Esophagus squamous epithelium (tissue), 5 donors: ENCODE results near the gene C10orf120. TPM values are rescaled to one million over a fixed set of nuclear protein-coding genes. Genes with fewer than 3 reads are reported as not detected.

Source experiments
- DNase-seq: peaks from one replicate; lab custom pipeline; 2025; lab: John Stamatoyannopoulos, UW
- H3K27ac ChIP-seq, 4 donors: fragments of 200-600 bp; sonication (generic); one replicate each; pipeline ENCODE4 v1.5.1; 2016 to 2019; ENCODE audit warnings: mild to moderate bottlenecking in 1 of 4
- H3K27me3 ChIP-seq, 4 donors: fragments of 200-600 bp; sonication (generic); 1 replicate in 3 of 4; 2 replicates in 1 of 4; pipeline versions ENCODE4 v1.5.1 to v1.6.0; 2017 to 2021; ENCODE audit warnings: antibody characterized with exemption in 1 of 4
- H3K36me3 ChIP-seq, 3 donors: fragments of 200-600 bp; sonication (generic); one replicate each; pipeline ENCODE4 v1.5.1; 2016 to 2019
- H3K4me1 ChIP-seq, 3 donors: fragments of 200-600 bp; sonication (generic); one replicate each; pipeline ENCODE4 v1.5.1; 2017 to 2019
- H3K4me3 ChIP-seq, 4 donors: fragments of 200-600 bp; sonication (generic); 1 replicate in 3 of 4; 2 replicates in 1 of 4; pipeline ENCODE4 v1.5.1; 2016 to 2019; ENCODE audit warnings: mild to moderate bottlenecking in 2 of 4, moderate library complexity in 1 of 4
- H3K9me3 ChIP-seq, 3 donors: fragments of 200-600 bp; sonication (generic); one replicate each; pipeline ENCODE4 v1.5.1; 2016 to 2019
- CTCF ChIP-seq, 6 experiments: fragments of 450-650 bp in 4 of 6; fragments of 200-600 bp in 2 of 6; sonication (generic) in 2 of 6; IDR thresholded peaks; one replicate each; pipeline ENCODE4 v1.5.1; 2016 to 2019; ENCODE audit warnings: antibody characterized with exemption in 6 of 6, mild to moderate bottlenecking in 4 of 6, moderate library complexity in 4 of 6
- POLR2A ChIP-seq, 4 donors: fragments of 450-650 bp; IDR thresholded peaks; one replicate each; pipeline ENCODE4 v1.6.1; 2017; ENCODE audit warnings: antibody characterized with exemption in 4 of 4, mild to moderate bottlenecking in 4 of 4, moderate library complexity in 3 of 4
- WGBS, 2 donors: methylation state at CpG; one replicate each; pipeline ENCODE4 v1.1.5; 2018; 5-methylcytosine and 5-hydroxymethylcytosine counted together
- intact Hi-C: fragments of 100-400 bp; cut with DNase I; formaldehyde crosslinking; loops from one replicate; pipeline ENCODE4 v1.15.0; 2022
- total RNA-seq, 4 donors: library from RNA; depleted of rRNA; stranded (reverse); fragments of >200 nt; gene quantifications; one replicate each; pipeline ENCODE4 v1.1.0, GENCODE V29; 2016
- donor health status: DM: yes; HTN: yes; CAD: no.

Gene C10orf120
- total RNA-seq, 4 donors from 2014 or later = not detected

- intact Hi-C loops = no loop called here
- no peak for TF ChIP-seq POLR2A (IDR thresholded peaks at IDR 0.05)
- 75 to 83% methylated on average over 3 to 4 of the region's 5 CpGs for WGBS, 2 donors
- Histone ChIP-seq H3K9me3 (no peaks in the 10 kb centered on the region), H3K4me1 (no peaks in the 10 kb centered on the region), H3K27ac (no peak overlapping the region), H3K4me3 (no peak overlapping the region), H3K27me3 (peaks cover 0 to 19% (median 0%) of the 10 kb centered on the region in 4 donors), H3K36me3 (no peaks in the 10 kb centered on the region)
- no peak for DNase-seq
Observed at GRCh38 chr10:122656741-122657140, 42.9 kb downstream of the C10orf120 start.

GRCh38 chr10:122656308-122656705 lies 43.3 kb downstream of the C10orf120 start:
- intact Hi-C loops = no loop called here
- Histone ChIP-seq H3K27ac (no peak overlapping the region), H3K4me1 (no peaks in the 10 kb centered on the region), H3K4me3 (no peak overlapping the region), H3K36me3 (no peaks in the 10 kb centered on the region), H3K9me3 (no peaks in the 10 kb centered on the region), H3K27me3 (peaks cover 0 to 19% (median 0%) of the 10 kb centered on the region in 4 donors)
- no peak for DNase-seq
- 39 to 54% methylated on average over 2 of the region's 2 CpGs for WGBS, 2 donors
- TF ChIP-seq POLR2A (IDR thresholded peaks at IDR 0.05) (no peak), CTCF (IDR thresholded peaks at IDR 0.05) (no peak)

GRCh38 chr10:122655524-122656307 lies 43.9 kb downstream of the C10orf120 start:
- no peaks in the 10 kb centered on the region for H3K4me1 ChIP-seq
- no peak for DNase-seq
- peaks cover 0 to 23% (median 0%) of the 10 kb centered on the region in 4 donors for H3K27me3 ChIP-seq
- no peaks in the 10 kb centered on the region for H3K9me3 ChIP-seq
- no peaks in the 10 kb centered on the region for H3K36me3 ChIP-seq
- no peak for TF ChIP-seq POLR2A (IDR thresholded peaks at IDR 0.05)
- TF ChIP-seq CTCF (IDR thresholded peaks at IDR 0.05) = no peak
- no peak overlapping the region for H3K4me3 ChIP-seq
- intact Hi-C loops = no loop called here
- no peak overlapping the region for H3K27ac ChIP-seq
- WGBS, 2 donors = 77 to 84% methylated on average over 7 to 9 of the region's 9 CpGs

- H3K36me3 ChIP-seq = no peaks in the 10 kb centered on the region
- H3K9me3 ChIP-seq = no peaks in the 10 kb centered on the region
- no peak overlapping the region for H3K27ac ChIP-seq
- no peaks in the 10 kb centered on the region for H3K4me1 ChIP-seq
- intact Hi-C loops = no loop called here
- TF ChIP-seq POLR2A (IDR thresholded peaks at IDR 0.05) (no peak), CTCF (IDR thresholded peaks at IDR 0.05) (no peak)
- no peak overlapping the region for H3K4me3 ChIP-seq
- peaks cover 0 to 59% (median 0%) of the 10 kb centered on the region in 4 donors for H3K27me3 ChIP-seq
- WGBS, 2 donors = 89 to 100% methylated on average over 1 of the region's 2 CpGs
- no peak for DNase-seq
Observed at GRCh38 chr10:122650331-122650730, 49.3 kb downstream of the C10orf120 start.

GRCh38 chr10:122649903-122650302 lies 49.7 kb downstream of the C10orf120 start:
- DNase-seq = no peak
- WGBS, 2 donors = 50 to 72% methylated on average over 5 of the region's 5 CpGs
- intact Hi-C loops = no loop called here
- H3K36me3 ChIP-seq = no peaks in the 10 kb centered on the region
- no peak overlapping the region for H3K27ac ChIP-seq
- H3K27me3 ChIP-seq = peaks cover 0 to 54% (median 0%) of the 10 kb centered on the region in 4 donors
- TF ChIP-seq CTCF (IDR thresholded peaks at IDR 0.05) = no peak
- TF ChIP-seq POLR2A (IDR thresholded peaks at IDR 0.05) = no peak
- no peaks in the 10 kb centered on the region for H3K4me1 ChIP-seq
- H3K9me3 ChIP-seq = no peaks in the 10 kb centered on the region
- H3K4me3 ChIP-seq = no peak overlapping the region
